Fibroblast of lung (primary cell): ENCODE results near the gene SYCE3.

Experiments used
- EZH2 ChIP-seq: IDR thresholded peaks from 2 replicates; pipeline ENCODE4 v1.5.1; 2012; ENCODE audit warnings: low read length, control low read depth, mild to moderate bottlenecking; ENCODE audit errors: missing control alignments
- TF ChIP-seq, protein P1 (sequence below), 2 donors: IDR thresholded peaks in 1 of 2; conservative IDR thresholded peaks in 1 of 2; 1 replicate in 1 of 2; 2 replicates in 1 of 2; pipeline ENCODE4 v1.5.1; 2011 to 2012; ENCODE audit warnings: low read length in 2 of 2, control low read depth in 1 of 2, inconsistent platforms in 1 of 2, low read depth in 1 of 2, mild to moderate bottlenecking in 1 of 2

DNA sequence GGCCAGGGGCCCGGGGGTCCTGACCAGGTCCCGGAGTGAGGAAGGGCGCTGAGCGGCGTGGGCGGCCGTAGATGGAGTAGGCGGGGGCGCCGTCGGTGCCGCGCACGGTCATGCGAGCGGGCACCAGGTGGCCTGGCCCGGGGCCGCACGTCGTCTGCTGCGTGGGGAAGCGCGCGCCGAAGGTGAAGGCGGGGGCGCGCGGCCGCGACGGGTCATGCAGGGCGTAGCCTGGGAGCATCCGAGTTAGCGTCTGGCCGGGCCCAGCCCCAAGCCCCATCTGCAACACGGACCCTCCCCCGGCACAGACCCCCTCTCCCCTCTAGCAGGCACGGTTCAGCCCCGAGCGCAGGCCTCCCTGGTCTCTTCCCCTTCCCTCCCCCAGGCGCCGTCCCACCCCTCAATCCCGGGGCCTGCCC is 31.2 kb downstream of the SYCE3 start:
- TF ChIP-seq, protein P1, sequence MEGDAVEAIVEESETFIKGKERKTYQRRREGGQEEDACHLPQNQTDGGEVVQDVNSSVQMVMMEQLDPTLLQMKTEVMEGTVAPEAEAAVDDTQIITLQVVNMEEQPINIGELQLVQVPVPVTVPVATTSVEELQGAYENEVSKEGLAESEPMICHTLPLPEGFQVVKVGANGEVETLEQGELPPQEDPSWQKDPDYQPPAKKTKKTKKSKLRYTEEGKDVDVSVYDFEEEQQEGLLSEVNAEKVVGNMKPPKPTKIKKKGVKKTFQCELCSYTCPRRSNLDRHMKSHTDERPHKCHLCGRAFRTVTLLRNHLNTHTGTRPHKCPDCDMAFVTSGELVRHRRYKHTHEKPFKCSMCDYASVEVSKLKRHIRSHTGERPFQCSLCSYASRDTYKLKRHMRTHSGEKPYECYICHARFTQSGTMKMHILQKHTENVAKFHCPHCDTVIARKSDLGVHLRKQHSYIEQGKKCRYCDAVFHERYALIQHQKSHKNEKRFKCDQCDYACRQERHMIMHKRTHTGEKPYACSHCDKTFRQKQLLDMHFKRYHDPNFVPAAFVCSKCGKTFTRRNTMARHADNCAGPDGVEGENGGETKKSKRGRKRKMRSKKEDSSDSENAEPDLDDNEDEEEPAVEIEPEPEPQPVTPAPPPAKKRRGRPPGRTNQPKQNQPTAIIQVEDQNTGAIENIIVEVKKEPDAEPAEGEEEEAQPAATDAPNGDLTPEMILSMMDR (conservative IDR thresholded peaks at IDR 0.05 in 1 of 2, IDR thresholded peaks at IDR 0.05 in 1 of 2; ENCODE audit: low read depth in 1 of 2, low read length in 2 of 2) = no peak
- TF ChIP-seq EZH2 = peak; percentile 57
